ENCODE results near the gene SPEM3.
A peak's percentile ranks its signal among the peaks of the same experiment; 100 is the strongest.
"Not testable (repeated sequence)": the region's sequence is repeated elsewhere in the genome, so short reads cannot be mapped to it uniquely, and the experiment has no call there.

The SPEM3 gene

GRCh38 chr17:7475764-7476422 lies 47.2 kb downstream of the SPEM3 start:
- DNase-seq: no peak

- no peak for DNase-seq
These were observed 47.8 kb downstream of the SPEM3 start for GRCh38 chr17:7476494-7476893.

DNA sequence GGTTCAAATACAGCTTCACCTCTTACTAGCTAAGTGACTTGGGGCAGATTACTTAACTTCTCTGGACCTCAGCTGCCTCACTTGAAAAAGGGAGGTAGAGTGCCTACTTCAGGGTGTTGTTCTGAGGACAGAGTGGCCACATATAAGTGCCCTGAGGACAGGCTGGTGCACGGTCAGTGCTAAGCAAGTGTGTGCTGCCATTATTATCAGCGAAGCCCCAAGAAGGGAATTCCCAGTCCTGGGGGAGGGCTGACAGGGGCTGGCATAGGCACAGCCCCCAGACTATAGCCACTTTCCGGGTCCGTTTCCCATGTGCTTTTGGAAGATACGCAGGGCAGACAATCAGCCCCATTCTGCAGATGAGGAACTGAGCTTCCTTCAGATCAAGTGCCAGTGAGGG lies 48.3 kb downstream of the SPEM3 start:
- no peak for DNase-seq

GRCh38 chr17:7477392-7478275 lies 49.0 kb downstream of the SPEM3 start:
- no peak for DNase-seq

DNA sequence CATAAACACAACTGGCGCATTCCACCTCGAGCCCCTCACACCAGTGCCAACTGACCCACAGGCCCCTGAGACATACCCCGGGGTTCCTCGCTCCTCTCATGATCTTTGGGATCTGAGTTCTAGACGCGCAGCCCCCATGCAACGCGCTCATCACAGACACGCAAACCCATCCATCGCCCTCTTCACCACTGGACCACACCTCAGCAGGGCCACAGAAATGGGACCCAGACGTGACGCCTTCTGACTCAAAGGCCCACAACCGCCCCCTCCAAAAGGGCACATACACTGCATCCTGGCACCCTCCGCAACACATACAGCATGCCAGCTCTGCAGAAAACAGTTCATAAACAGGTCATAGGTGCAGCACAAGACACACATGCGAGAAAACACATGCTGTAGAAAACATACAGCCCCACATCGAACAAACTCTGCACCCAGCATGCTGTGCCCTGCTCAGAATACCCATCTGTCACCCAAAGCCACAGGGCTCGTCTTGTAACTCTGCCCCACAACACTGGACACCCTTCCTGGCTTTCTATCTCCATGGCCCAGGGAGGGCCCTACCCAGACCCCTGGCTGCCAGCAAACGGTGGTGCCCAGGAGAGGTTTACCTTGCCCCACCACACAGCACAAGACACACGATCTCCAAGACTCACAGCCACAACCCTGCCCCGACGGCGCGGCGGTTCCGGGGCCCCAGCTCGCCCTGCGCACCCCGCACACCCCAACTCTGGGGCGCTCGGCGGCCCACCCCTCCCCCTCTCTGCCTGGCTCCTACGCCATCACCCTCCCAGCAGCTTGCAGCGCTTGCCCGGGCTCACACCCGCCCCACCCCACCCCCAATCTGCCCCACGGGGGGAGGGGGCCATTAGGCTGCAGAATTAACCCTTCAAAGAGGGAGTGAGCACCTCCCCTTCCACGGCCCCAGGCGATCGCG lies 49.9 kb downstream of the SPEM3 start:
- peak; percentile 68 for DNase-seq

- peak; percentile 60 for DNase-seq
These were observed 50.8 kb downstream of the SPEM3 start, which contains the start of gene ZBTB4 for GRCh38 chr17:7479213-7480088. Gene ZBTB4 (minus strand): TSS chr17:7479631. CDS start chr17:7466801, 12,830 bp downstream.

GRCh38 chr17:7480089-7480384 lies 51.4 kb downstream of the SPEM3 start:
- no peak for DNase-seq

DNA sequence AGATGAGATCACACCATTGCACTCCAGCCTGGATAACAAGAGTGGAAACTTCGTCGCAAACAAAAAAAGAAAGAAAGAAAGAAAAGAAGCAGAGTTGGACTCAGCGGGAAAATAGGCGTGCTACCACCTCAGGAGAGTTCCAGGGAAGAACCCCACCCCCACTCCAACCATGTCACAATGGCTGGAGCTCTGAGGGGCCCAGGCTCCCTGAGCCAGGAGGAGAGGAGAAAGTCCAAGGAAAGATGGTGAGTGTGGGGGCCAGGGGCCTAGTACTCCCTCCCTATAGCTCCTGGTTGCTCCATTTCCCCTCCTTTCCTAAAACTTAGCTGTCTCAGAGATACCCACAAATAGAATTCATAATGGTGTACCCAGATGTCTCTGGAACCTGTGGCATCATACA lies 52.6 kb downstream of the SPEM3 start, which contains the start of gene SLC35G6:
SLC35G6 (plus strand) TSS at position 172 of the 400 bp plus-strand sequence; CDS start at position 243, 71 bp downstream.
- DNase-seq: not testable (repeated sequence)

DNA sequence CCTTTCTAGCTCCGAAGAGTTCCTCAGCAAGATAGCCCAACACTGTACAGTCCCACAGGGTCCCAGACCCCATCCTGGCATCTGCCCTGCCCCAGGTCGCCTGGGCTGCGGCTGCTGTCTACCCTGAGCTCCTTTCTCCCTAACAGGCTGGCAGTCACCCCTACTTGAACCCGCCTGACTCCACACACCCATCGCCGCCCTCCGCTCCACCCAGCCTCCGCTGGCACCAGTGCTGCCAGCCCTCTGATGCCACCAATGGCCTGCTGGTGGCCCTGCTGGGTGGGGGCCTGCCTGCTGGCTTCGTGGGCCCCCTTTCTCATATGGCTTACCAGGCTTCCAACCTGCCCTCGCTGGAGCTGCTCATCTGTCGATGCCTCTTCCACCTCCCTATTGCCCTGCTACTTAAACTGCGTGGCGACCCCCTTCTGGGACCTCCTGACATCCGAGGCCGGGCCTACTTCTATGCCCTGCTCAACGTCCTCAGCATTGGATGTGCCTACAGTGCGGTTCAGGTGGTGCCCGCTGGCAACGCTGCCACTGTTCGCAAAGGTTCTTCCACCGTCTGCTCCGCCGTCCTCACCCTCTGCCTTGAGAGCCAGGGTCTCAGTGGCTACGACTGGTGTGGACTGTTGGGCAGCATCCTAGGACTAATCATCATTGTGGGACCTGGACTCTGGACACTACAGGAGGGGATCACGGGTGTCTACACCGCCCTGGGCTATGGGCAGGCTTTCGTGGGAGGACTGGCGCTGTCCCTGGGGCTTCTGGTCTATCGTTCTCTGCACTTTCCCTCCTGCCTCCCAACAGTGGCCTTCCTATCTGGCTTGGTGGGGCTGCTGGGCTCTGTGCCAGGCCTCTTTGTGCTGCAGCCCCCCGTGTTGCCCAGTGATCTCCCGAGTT lies 53.4 kb downstream of the SPEM3 start:
- DNase-seq: not testable (repeated sequence)

Measured in effector CD4-positive, alpha-beta T cell (primary cell).